Transverse colon (tissue), 4 donors: ENCODE measurements around the gene TSN. TPM values are rescaled to one million over a fixed set of nuclear protein-coding genes. Genes with fewer than 3 reads are reported as not detected.
A peak's percentile ranks its signal among the peaks of the same experiment; 100 is the strongest.

Experiments used
- DNase-seq: peaks from one replicate; pipeline ENCODE4 v3.0.0-alpha.2; 2019
- H3K27ac ChIP-seq, 4 donors: fragments of 200-600 bp; sonication (generic); 2 replicates each; pipeline ENCODE4 v1.5.1; 2016 to 2018; ENCODE audit warnings: inconsistent platforms in 4 of 4
- H3K27me3 ChIP-seq: fragments of 200-600 bp; sonication (generic); 2 replicates; pipeline ENCODE4 v1.5.1; 2017; ENCODE audit warnings: inconsistent platforms
- H3K36me3 ChIP-seq, 4 donors: fragments of 200-600 bp; sonication (generic); 2 replicates each; pipeline ENCODE4 v1.5.1; 2017 to 2019; ENCODE audit warnings: inconsistent platforms in 4 of 4
- H3K4me1 ChIP-seq, 4 donors: fragments of 200-600 bp; sonication (generic); 2 replicates each; pipeline ENCODE4 v1.5.1; 2017 to 2020; ENCODE audit warnings: inconsistent platforms in 4 of 4
- H3K4me3 ChIP-seq, 4 donors: fragments of 200-600 bp; sonication (generic); 1 replicate in 1 of 4; 2 replicates in 3 of 4; pipeline versions ENCODE4 v1.5.1 to v1.6.1; 2017 to 2019; ENCODE audit warnings: inconsistent platforms in 4 of 4
- H3K9me3 ChIP-seq, 2 donors: fragments of 200-600 bp; sonication (generic); 2 replicates each; pipeline ENCODE4 v1.5.1; 2017 to 2019; ENCODE audit warnings: inconsistent platforms in 2 of 2
- CTCF ChIP-seq, 5 experiments: fragments of 200-600 bp in 3 of 5; fragments of 450-650 bp in 2 of 5; sonication (generic) in 3 of 5; IDR thresholded peaks; 1 replicate in 2 of 5; 2 replicates in 3 of 5; pipeline ENCODE4 v1.5.1; 2016 to 2017; ENCODE audit warnings: antibody characterized with exemption in 5 of 5, inconsistent platforms in 3 of 5, mild to moderate bottlenecking in 2 of 5, moderate library complexity in 1 of 5
- EP300 ChIP-seq: sonication (generic); formaldehyde crosslinking; IDR thresholded peaks from one replicate; pipeline ENCODE4 v1.6.1; 2017; ENCODE audit warnings: antibody characterized with exemption, low read depth
- POLR2A ChIP-seq: fragments of 450-650 bp; IDR thresholded peaks from one replicate; pipeline ENCODE4 v1.6.1; 2016; ENCODE audit warnings: antibody characterized with exemption, mild to moderate bottlenecking, moderate library complexity
- POLR2AphosphoS5 ChIP-seq, 3 donors: sonication (generic); formaldehyde crosslinking; IDR thresholded peaks; one replicate each; pipeline ENCODE4 v1.6.1; 2016; ENCODE audit warnings: antibody characterized with exemption in 3 of 3
- WGBS, 2 donors: methylation state at CpG; one replicate each; pipeline ENCODE4 v1.1.5; 2018; ENCODE audit warnings: low coverage in 1 of 2; 5-methylcytosine and 5-hydroxymethylcytosine counted together
- in situ Hi-C, 4 donors: fragments of 200-750 bp; cut with MboI; loops; one replicate each; pipeline versions ENCODE4 v1.15.0 to v1.15.1; 2017; ENCODE audit warnings: low sequenced_read_pairs in 3 of 4, low pct_ligation_motif_present in 1 of 4, low pct_unique_long_range_greater_than_20kb in 1 of 4
- intact Hi-C: fragments of 100-400 bp; cut with DNase I; formaldehyde crosslinking; loops from one replicate; pipeline ENCODE4 v1.15.1; 2023; ENCODE audit warnings: low total_unique reads
- total RNA-seq, 4 donors: library from RNA; depleted of rRNA; stranded (reverse); fragments of >200 nt; gene quantifications; one replicate each; pipeline ENCODE4 v1.1.0, GENCODE V29; 2016

The TSN gene
- total RNA-seq, 4 donors from 2014 or later: 8.2 to 33.5 (median 23.7) TPM

GRCh38 chr2:121735518-121736074, 19.9 kb upstream of the TSN start:
- peaks cover 0 to 25% (median 9%) of the 10 kb centered on the region in 4 donors for H3K36me3 ChIP-seq
- DNase-seq: no peak
- H3K9me3 ChIP-seq: no peaks in the 10 kb centered on the region
- H3K4me1 ChIP-seq: peaks cover 0 to 15% (median 13%) of the 10 kb centered on the region in 4 donors
- TF ChIP-seq POLR2AphosphoS5 (IDR thresholded peaks at IDR 0.05) (no peak), EP300 (no peak), CTCF (IDR thresholded peaks at IDR 0.05) (no peak), POLR2A (no peak)
- peak overlapping the region; percentile 80 to 97 (median 88) for H3K27ac ChIP-seq
- H3K4me3 ChIP-seq: peak overlapping the region; percentile 69 to 92 (median 86)
- intact Hi-C loops: loop anchor here (10.0 kb wide), 1 partner anchor 211 kb away; no protein-coding TSS in a partner anchor
- in situ Hi-C loops: loop anchor here in 2 of 4 donors (10.0 to 25.0 kb wide), 2 partner anchors 81 to 198 kb away; partner anchors contain the start of gene RNU4ATAC (in 1 of the 2)
- no peaks in the 10 kb centered on the region for H3K27me3 ChIP-seq
- WGBS, 2 donors: 3 to 12% methylated on average over 10 of the region's 10 CpGs

- Histone ChIP-seq H3K4me1 (peaks cover 0 to 15% (median 13%) of the 10 kb centered on the region in 4 donors), H3K27ac (peak overlapping the region; percentile 80 to 97 (median 88)), H3K36me3 (peaks cover 0 to 20% (median 7%) of the 10 kb centered on the region in 4 donors), H3K9me3 (no peaks in the 10 kb centered on the region), H3K27me3 (no peaks in the 10 kb centered on the region), H3K4me3 (peak overlapping the region; percentile 69 to 92 (median 86))
- intact Hi-C loops: loop anchor here (10.0 kb wide), 1 partner anchor 211 kb away; no protein-coding TSS in a partner anchor
- no peak for TF ChIP-seq CTCF (IDR thresholded peaks at IDR 0.05)
- TF ChIP-seq EP300: no peak
- TF ChIP-seq POLR2A: no peak
- no peak for TF ChIP-seq POLR2AphosphoS5 (IDR thresholded peaks at IDR 0.05)
- 0% methylated on average over 2 to 8 of the region's 8 CpGs for WGBS, 2 donors
- DNase-seq: no peak
- in situ Hi-C loops: loop anchor here in 2 of 4 donors (10.0 to 25.0 kb wide), 2 partner anchors 81 to 199 kb away; partner anchors contain the start of gene RNU4ATAC (in 1 of the 2)
Observed at GRCh38 chr2:121736140-121736461, 19.4 kb upstream of the TSN start.

GRCh38 chr2:121736462-121737336, 18.8 kb upstream of the TSN start, which contains the start of gene NIFK:
TSS of gene NIFK (minus strand) at chr2:121736875. CDS start at chr2:121736850, 25 bp downstream.
- Histone ChIP-seq H3K4me3 (peak within 1 kb of the TSS; percentile 69 to 92 (median 86)), H3K36me3 (peaks cover 0 to 18% (median 6%) of the 10 kb centered on the region in 4 donors), H3K27ac (peak within 1 kb of the TSS; percentile 80 to 97 (median 88)), H3K4me1 (peaks cover 0 to 15% (median 13%) of the 10 kb centered on the region in 4 donors), H3K9me3 (no peaks in the 10 kb centered on the region), H3K27me3 (no peaks in the 10 kb centered on the region)
- intact Hi-C loops: loop anchor here (10.0 kb wide), 1 partner anchor 212 kb away; no protein-coding TSS in a partner anchor
- 0% methylated on average over 6 to 39 of the region's 93 CpGs for WGBS, 2 donors
- TF ChIP-seq EP300 (no peak), POLR2A (peak; percentile 70), POLR2AphosphoS5 (IDR thresholded peaks at IDR 0.05) (peak; percentile 74 to 83 (median 81)), CTCF (IDR thresholded peaks at IDR 0.05) (peak in 1 of 5 experiments; percentile 28)
- DNase-seq: peak; percentile 100
- in situ Hi-C loops: loop anchor here in 2 of 4 donors (10.0 to 25.0 kb wide), 2 partner anchors 82 to 199 kb away; partner anchors contain the start of gene RNU4ATAC (in 1 of the 2)
